Right ventricle myocardium superior (tissue), 1 donor: ENCODE results near the gene ZXDC. TPM values are rescaled to one million over a fixed set of nuclear protein-coding genes. Genes with fewer than 3 reads are reported as not detected.

ENCODE experiments used
- ATAC-seq: fragments of 200-7000 bp; cut with Tn5 transposase; one replicate; pipeline ENCODE4 v1.9.1; 2020; ENCODE audit warnings: mild to moderate bottlenecking; ENCODE audit not compliant: poor library complexity
- DNase-seq: peaks from one replicate; pipeline ENCODE4 v3.0.0-alpha.2; 2020
- intact Hi-C: fragments of 100-400 bp; cut with DNase I; formaldehyde crosslinking; loops from one replicate; pipeline ENCODE4 v1.11.2; 2022
- total RNA-seq: library from RNA; stranded (reverse); fragmentation: NEBNext Ultra II Directional; extraction: Animal tissue kit (Norgen Biotek cat#: 25700); gene quantifications from one replicate; pipeline ENCODE4 v1.2.1, GENCODE V29; 2021
- donor health status: DM: no; HTN: yes; CAD: no; lungs with severe emphysema.

Gene ZXDC
- total RNA-seq, 1 donor from 2014 or later, result 16.1 TPM

GRCh38 chr3:126494204-126494969 lies 18.7 kb upstream of the ZXDC start:
- ATAC-seq (no peak), DNase-seq (peak; percentile 18)
- intact Hi-C loops, result no loop called here

DNA sequence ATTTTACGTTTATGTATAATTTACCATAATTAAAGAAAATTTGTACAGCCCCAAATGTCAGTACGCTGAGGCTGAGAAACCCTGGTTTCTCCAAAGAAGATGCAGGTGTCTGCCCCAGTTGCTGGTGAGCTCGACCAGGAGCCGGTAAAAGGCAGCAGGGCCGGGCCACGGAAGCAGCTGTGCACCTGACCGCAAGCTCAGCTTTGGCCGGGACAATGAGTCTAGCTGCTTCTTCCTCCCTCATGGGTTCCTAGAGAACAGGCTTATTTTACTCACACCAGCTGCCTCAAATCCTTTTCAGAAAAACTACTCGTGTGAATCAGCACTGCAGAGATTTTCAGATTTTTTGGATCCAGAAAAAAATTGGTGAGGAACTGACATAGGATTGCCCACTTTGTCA lies 18.0 kb upstream of the ZXDC start:
- ATAC-seq (no peak), DNase-seq (peak; percentile 21)
- intact Hi-C loops, result no loop called here

- intact Hi-C loops, result no loop called here
- peak; percentile 22 for DNase-seq
- ATAC-seq, result no peak
Measured at GRCh38 chr3:126493051-126493450, 17.4 kb upstream of the ZXDC start.

GRCh38 chr3:126491221-126492013 lies 15.7 kb upstream of the ZXDC start:
- DNase-seq (peak; percentile 8), ATAC-seq (no peak)
- intact Hi-C loops, result no loop called here

DNA sequence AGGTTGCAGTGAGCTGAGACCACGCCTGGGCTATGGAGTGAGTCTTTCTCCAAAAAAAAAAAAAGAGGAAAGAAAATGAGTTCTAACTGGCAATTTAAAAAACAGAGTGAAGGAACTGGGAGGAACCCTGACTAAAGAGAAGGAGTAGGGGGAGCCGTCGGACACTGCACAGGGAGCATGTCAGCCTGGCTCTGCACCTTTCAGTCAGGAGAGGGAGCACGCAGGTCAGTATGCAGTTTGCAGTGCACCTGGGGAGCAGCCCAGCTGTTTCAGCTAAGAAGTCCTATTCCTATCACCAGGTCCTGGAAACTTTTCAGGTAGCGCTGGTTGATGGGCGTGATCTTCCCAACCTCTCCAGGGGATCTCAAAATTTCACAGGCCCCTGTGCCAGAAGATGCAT lies 14.9 kb upstream of the ZXDC start:
- DNase-seq (peak; percentile 4), ATAC-seq (no peak)
- intact Hi-C loops, result no loop called here

- ATAC-seq, result no peak
- DNase-seq, result peak; percentile 12
- intact Hi-C loops, result no loop called here
Measured at GRCh38 chr3:126488886-126489569, 13.3 kb upstream of the ZXDC start.

- DNase-seq (peak; percentile 30), ATAC-seq (no peak)
- intact Hi-C loops, result no loop called here
Measured at GRCh38 chr3:126488185-126488584, 12.5 kb upstream of the ZXDC start.

GRCh38 chr3:126487151-126487771 lies 11.6 kb upstream of the ZXDC start:
- intact Hi-C loops, result no loop called here
- ATAC-seq, result peak; percentile 70
- peak; percentile 54 for DNase-seq

DNA sequence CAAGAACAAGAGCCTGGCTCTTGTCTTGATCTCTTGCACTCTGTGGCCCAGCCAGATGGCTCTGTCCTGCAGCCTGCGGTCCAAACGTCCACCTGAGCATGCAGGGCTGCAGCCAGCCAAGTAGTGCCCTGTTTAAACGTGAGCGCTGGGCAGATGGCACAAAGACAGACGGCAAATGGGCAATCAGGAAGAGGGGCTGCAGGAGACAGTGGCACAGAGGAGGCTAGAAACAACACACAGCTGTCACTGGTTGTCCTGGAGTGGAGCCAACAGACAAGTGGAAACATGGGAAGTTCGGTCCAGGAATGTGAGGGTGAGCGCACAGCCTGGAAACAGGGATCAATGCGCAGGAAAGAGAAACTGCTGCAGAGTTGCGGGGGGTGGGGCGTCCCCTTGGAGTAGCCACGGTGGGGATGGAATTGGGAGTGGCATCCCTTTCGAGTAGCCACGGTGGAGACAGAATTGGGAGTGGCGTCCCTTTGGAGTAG lies 10.7 kb upstream of the ZXDC start:
- DNase-seq (no peak), ATAC-seq (no peak)
- intact Hi-C loops, result no loop called here

DNA sequence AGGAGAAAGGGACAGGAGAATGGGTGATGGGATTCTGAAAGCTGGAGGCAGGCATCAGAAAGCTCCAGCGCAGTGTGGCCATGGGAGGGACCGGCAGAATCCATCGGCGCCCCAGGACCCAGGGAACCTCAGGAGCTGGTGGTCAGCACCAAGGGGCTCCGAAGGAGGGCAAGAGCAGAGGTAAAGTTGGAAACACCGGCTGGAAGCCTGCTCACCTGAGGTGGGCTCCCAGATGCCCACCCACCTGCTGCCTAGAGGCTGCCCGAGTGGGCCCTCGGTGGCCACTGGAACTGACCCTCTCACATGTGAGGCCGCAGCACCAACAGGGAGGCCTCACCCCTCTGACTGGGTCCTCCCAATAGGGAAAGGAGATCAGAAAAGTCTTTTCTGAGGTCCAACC lies 10.3 kb upstream of the ZXDC start:
- ATAC-seq (no peak), DNase-seq (peak; percentile 20)
- intact Hi-C loops, result no loop called here

DNA sequence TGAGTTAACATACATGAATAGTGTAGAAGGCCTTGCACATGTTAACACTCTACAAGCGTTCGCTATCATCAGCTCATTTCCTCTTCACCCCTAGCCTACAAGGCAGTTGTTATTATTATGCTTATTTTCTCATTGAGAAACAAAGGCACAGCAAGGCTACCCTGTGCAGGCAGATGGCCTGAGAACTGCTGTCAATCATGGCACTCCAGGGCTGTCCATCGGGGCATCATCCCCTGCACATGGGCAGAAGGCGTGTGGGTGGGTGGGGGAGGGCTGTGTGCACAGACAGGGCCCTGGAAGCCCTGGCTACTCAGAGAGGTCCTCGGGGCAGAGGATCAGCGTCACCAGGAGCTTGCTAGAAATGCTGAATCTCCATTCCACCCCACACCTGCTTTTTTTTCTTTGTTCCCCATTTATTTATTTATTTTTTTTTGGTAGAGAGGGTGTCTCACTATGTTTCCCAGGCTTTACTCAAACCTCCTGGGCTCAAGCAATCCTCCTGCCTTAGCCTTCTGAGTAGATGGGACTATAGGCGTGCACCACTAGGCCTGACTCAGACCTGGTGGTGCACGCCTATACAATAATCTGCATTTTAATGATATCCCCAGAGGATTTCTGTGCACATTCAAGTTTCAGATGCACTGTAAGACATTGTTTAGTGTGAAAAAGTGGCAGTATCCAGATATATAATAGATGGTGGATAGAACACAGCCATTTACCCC lies 9.6 kb upstream of the ZXDC start:
- DNase-seq, result no peak
- intact Hi-C loops, result no loop called here
- no peak for ATAC-seq

GRCh38 chr3:126484662-126485061 lies 9.0 kb upstream of the ZXDC start:
- peak; percentile 19 for DNase-seq

DNA sequence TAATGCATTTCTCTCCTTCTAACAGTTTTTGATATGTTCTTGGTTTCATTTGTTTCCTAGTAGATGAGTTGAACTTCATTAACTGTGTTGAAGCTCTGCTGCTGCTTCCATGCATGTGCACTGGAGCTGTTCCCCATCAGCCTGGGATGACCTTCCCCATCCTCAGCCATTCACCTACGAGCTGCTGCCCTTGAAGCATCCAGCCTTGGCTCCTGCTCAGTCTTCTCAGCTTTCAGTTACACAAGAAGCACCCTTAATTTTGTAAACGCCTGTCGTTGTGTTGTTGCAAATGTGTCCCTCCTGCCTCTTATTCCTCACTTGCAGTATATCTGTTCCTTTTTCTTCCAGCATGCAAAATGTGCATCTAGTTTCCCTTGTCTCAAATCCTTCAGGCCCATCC lies 8.5 kb upstream of the ZXDC start:
- ATAC-seq (no peak), DNase-seq (peak; percentile 5)
- intact Hi-C loops, result no loop called here

More at GRCh38 chr3:126484662-126485061, 9.0 kb upstream of the ZXDC start:
- intact Hi-C loops, result no loop called here
- no peak for ATAC-seq

DNA sequence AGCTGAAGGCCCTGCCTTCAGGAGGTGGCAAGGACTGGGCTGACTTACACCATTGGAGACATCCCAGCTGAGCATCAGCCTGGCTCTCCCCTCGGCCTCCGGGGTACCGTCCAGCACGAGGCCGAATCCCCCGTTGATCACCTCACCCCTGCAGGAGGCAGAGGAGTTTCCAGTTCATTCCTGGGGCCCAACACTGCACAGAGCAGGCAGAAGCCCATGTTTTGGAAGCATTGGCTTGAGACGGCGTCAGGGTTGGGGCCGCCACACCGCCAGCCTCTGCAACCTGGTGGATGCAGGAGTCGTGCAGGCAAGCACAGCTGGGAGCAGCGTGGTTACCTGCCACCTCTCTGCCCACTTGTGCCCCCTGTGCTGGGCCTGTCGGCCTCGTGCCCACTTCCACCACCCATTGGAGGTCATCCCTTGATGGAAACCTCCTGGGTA lies 7.7 kb upstream of the ZXDC start:
- ATAC-seq (no peak), DNase-seq (peak; percentile 12)
- intact Hi-C loops, result no loop called here

- DNase-seq (peak; percentile 14), ATAC-seq (no peak)
- intact Hi-C loops, result no loop called here
Measured at GRCh38 chr3:126482503-126483255, 7.0 kb upstream of the ZXDC start.

- DNase-seq, result peak; percentile 65
- intact Hi-C loops, result no loop called here
- ATAC-seq, result peak; percentile 45
Measured at GRCh38 chr3:126481808-126482502, 6.3 kb upstream of the ZXDC start.

GRCh38 chr3:126480861-126481260 lies 5.2 kb upstream of the ZXDC start:
- DNase-seq (peak; percentile 54), ATAC-seq (no peak)
- intact Hi-C loops, result no loop called here
